Kidney glomerular epithelial cell (primary cell): ENCODE results near the gene IKBKE.

Source experiments
- DNase-seq: peaks from one replicate; lab custom pipeline; 2025; lab: John Stamatoyannopoulos, UW

The IKBKE gene

DNA sequence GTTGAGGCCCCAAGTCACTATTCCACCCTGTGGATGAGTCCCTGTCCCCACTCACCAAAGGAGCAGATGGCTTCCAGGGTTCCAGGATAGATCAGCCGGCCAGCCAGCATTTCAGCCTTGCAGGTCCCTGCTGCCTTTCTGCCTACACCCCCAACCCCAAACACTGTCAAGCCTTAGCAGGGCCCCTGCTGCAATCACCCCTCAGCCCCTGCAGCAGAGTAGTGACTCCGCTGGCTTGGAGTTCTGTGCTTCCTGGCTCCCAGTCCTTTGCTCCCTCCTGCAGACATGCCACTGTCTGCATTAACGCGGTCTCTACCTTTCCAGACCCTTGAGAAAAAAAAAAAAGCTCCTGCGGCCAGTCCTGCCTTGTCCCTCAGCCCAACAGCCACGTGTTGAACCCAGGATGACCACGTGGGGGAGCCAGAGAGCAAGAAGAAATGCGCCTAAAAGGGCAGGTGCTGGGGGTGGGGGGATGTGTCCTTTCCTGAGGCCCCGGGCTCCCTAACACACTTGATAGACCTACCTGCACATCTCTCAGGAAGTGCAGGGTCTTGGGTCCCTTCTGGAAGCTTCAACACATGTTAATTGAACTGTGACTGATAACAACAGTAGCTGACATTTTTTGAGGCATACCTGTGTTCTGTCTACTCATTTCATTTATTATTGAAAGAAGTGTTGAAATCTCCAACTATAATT, 74.4 kb downstream of the IKBKE start:
- peak; percentile 64 for DNase-seq

DNA sequence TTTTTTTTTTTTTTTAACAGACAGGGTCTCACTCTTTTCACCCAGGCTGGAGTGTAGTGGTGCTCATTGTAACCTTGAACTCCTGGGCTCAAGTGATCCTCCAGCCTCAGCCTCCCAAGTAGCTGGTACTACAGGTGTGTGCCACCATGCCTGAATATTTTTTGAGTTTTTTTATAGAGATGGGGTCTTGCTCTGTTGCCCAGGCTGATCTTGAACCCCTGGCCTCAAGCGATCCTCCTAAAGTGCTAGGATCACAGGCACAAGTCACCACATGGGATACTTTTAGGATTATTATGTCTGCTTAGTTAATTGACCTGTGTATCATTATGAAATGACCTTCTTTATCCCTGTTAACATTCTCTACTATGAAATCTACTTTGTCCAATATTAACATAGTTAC, 75.1 kb downstream of the IKBKE start:
- DNase-seq = no peak
